ENCODE results near the gene ABCB8.

The ABCB8 gene

DNA sequence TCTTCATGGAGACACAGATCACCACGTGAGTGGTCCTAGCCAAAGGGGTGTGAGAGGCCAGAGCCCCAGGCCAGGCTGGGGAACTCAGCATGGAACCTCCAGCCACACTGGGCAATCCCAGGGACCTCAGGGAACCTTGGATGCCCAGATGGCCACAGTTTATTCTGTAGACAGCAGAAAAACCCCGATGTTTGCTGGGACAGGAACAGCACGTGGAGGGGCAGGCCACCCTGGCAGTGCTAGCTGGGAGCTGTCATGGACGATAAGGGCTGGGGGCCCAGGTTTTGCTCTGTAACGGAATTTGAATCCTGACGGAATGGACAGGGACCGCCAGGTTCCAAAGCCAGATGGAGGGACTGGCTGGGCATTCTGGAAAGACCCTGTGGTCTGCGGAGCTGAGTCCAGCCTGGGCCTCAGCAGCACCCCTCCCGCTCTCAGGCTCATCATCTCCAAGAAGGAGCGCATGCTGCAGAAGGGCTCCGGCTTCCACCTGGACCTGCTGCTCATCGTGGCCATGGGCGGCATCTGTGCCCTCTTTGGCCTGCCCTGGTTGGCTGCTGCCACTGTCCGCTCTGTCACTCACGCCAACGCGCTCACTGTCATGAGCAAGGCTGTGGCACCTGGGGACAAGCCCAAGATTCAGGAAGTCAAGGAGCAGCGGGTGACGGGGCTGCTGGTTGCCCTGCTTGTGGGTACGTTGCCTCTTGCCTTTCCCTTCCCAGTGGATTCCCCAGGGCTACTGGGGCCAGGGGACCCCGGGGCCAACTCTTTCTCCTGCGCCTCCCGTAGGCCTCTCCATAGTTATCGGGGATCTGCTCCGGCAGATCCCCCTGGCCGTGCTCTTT, 46.8 kb downstream of the ABCB8 start:
- DNase-seq (ENCODE audit: low spot score): no peak

DNA sequence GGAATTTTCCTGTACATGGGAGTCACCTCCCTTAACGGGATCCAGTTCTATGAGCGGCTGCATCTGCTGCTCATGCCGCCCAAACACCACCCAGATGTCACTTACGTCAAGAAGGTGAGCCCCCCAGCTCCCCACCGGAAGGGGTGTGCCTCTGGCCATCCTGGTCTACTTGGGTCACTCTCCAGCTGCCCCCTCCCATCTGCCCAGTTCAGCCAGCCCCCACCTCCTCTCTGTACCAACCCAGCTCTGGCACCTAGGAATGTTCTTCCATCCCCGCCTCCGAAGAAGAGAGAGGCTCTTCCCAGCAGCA, 47.4 kb downstream of the ABCB8 start:
- no peak for DNase-seq (ENCODE audit: low spot score)

DNA sequence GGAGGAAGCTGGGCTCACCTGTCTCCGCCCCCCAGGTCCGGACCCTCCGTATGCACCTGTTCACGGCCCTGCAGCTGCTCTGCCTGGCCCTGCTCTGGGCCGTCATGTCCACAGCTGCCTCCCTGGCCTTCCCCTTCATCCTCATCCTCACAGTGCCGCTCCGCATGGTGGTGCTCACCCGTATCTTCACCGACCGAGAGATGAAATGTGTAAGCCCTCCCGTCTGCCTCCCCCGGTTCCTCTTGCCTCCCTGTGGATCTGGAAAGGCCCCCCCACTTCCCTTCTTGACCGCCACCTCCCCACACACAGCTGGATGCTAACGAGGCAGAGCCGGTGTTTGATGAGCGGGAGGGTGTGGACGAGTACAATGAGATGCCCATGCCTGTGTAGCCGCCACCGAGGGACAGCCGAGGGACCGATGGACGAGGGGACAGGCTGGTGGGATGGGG, 47.8 kb downstream of the ABCB8 start:
- no peak for DNase-seq (ENCODE audit: low spot score)

DNA sequence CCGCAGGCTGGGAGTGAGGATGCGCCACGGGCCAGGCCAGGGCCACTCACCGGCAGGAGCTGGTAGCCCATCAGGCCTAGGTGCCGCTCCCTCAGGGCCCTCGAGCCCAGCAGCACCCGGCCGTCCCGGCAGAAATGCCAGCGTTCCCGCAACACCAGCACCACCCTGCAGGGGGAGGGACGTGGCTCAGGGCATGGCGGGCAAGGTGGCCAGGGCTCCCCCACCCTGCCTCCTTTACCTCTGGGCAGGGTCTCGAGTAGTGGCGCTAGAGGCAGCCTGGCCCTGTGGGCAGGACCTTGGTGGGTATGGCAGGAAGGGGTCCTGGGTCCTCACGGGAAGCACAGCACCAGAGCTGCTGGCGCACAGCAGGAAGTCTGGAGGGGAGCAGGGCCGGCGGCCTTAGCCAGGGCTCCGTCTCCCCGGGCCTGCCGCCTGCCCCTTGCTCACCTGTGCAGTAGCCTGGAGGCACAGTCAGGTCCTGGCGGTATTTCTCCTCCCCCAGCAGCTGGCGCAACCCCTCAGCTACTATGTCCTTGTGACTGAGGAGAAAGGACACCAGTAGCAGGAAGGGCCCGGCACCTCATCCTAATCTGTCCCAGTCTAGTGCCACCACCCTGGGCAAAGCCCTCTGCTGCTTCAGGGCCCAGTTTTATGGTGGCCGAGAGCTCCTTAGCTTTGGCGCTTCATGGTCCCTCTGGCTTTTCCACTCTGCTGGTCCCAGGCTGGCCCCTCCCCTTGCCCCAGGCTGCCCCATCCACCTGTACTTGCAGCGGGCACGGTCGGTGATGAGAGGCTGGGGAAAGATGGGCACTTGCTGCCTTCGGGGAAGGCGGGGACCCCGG, 48.8 kb downstream of the ABCB8 start:
- DNase-seq (ENCODE audit: low spot score): no peak

DNA sequence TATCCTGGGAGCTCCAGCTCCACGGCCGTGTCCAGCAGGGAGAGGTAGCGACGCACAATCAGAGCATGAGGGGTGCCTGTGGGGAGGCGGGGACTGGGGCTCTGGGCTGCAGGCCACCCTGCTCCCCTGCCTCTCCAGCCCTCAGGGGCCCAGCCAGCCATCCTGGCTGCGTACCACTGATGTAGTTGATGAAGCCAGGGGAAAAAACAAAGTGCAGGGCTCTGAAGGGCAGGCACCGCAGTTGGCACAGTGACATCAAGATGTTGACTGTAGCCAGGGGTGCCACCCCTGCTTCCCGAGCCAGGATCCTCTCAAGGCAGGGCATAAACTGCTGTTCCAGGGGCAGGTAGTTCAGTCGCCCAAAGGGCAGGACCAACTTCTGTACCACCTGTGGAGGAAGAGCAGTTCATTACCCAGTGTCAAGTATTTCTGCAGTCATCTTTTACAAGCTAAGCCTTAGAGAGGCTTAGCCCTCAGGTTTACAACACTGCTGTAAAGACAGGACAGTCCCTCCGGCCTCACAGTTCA, 49.5 kb downstream of the ABCB8 start:
- no peak for DNase-seq (ENCODE audit: low spot score)

DNA sequence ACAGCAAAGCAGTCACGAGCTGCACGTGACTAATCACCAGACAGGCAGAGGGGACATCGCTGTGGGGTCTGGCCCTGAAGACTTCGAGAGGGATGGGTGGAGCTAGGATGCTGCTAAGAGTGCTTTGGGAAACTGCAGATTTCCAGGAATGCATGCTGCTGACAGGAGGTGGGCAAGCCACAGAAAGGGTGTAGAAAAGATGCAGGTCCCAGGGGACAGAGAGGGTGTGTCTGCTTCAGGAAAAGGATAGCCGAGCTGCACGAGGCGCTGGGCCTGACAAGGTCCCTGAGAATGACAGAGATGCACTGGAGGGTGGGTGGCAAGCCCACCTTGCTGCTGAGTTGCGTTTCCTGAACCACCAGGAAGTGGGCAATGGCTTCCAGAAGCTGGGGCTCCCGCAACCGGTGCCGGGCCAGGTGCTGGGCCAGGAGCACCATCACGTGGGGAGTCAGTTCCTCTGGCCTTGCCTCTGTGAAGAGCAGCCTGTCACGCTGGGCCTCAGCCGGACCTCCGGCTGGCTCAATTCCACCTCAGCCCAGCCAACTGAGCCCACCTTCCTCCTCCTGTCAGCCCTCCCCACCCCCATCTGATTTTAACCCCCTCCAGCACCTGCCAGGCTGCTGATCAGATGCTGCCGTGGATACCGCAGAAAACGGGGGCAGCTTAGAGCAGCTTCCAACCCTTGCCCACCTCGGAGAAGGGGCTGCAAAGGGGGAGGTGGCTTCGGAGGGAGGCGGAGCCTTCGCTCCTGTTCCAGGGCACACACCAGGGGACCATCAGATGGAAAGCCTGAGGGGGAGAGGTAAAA, 50.2 kb downstream of the ABCB8 start:
- DNase-seq (ENCODE audit: low spot score): no peak

DNA sequence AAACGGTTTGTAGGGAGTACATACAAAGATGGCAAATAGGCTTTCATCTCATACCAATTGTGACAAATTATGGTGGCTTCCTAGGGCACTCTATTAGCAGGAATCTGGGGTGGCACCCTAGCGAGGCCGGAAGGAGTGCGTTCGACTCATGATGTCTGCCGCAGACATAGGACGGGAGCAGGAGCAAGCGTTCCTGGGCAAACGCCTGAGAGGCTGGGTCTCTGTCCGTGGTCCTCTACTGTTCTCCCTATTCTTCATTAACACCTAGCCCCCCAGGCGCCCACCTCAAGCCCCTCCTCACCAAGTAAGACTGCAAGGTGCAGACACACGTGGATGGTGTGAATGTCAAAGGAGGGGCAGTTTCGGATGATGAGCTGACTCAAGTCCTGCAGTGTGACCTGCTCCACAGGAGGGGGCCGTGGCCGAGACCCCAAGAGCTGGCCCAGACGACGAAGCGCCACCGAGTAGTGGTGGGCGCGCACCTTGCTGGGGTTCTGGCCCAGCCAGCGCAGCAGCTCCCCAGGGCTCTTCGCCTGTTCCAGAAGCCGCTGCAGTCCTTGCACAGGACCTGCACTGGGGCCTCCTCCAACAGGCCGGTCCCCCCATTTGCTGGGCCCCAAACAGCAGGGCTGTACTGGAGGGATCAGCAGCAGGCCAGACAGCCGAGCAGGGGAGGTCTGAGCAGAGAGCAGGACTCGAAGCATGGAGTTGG, 51.1 kb downstream of the ABCB8 start:
- no peak for DNase-seq (ENCODE audit: low spot score)

DNA sequence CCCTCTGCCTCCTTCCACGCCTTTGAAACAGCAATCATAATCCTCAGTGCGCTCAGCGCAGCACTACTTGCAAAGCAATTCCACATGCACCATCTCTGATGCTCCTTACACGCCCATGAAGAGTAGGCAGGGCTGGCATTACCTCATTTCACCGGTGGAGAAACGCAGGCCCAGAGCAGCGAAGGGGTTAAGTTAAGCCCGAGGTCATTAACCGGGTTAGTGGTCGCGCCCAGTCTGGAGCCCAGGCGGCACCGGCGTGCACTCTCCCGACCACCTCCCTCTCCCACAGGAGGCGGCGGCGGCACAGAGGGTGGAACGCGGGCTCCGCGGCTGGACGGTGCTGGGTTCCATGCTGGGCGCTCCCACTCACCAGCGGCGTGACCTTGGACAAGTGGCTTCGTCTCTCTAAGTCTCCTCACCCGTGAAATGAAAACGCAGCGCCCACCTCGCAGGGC, 51.8 kb downstream of the ABCB8 start:
- DNase-seq (ENCODE audit: low spot score): no peak

DNA sequence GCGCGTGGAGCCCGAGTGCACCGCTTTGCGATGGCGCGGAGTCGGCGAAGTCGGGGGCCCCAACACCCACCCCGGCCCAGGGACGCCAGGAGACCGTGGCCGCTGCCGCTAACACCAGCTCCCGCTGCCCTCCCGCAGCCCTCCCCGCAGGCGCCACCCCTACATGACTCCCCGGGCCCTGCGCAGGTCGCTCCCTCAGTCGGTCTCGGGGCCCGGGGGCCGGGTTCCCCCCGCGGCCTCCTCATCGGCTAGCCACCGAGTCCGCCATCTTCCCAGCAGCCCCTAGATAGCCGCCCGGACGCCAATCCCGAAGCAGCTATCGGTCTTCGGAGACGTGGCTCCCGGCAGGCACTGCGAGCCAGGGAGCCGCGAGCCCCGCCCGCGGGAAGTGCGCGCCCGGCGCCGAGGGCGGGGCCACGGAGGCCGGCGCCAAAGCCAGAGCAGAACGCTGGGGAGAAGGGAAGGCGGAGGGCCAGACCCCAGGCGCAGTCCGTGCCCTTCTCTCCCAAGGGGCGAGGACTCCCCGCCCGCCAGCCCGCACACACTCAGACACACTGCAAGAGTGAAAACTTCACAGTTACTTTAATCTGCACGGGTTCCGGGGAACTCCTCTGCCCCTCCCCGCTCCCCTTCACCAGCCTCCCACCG, 52.4 kb downstream of the ABCB8 start, which contains the start of gene FASTK:
Gene FASTK (minus strand): TSS at position 288 of the 648 bp plus-strand sequence. CDS start 43 bp downstream, at position 245.
- DNase-seq (ENCODE audit: low spot score): peak; percentile 87

DNA sequence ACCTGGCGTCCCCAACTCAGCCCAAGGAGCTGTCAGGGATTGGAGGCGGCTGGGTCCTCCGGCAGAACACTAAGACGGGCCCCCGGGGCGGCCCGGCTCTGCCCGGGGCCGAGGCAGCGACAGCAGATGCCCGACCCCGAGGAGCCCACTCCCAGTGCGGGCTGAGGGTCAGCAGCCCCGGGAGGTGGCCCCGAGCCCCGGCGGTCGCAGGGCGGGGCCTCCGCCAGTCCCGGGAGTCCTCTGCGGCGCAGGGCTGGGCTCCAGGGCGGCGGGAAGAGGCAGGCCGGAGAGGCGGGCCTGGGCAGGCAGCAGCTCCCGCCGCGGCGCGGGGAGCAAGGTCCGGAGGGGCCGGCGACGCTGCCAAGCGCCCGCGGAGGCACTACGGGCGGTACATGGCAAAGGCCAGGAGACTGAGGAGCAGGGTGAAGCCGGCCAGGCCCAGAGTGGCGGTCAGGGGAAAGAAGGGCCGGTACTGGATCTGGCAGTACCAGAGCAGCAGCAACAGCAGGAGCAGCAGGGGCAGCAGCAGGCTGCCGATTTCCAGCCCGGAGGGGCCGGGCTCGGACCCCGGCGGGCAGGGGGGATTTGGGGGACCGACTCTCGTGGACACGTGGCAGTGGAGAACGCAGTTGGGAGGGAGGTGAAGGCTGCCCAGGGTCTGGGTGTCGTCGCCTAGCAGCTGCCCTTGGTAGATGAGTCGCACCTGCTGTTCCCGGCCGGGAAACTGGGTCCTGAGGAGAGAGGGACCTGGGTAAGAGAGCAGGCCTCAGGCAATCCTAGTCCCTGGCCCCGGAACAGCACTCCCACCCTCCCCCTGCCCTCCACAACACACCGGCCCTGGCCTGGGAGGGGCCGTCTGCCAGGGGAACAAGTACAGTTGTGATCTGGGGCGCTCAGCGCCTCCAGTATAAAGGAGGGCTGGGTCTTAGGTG, 53.2 kb downstream of the ABCB8 start:
- DNase-seq (ENCODE audit: low spot score): no peak

DNA sequence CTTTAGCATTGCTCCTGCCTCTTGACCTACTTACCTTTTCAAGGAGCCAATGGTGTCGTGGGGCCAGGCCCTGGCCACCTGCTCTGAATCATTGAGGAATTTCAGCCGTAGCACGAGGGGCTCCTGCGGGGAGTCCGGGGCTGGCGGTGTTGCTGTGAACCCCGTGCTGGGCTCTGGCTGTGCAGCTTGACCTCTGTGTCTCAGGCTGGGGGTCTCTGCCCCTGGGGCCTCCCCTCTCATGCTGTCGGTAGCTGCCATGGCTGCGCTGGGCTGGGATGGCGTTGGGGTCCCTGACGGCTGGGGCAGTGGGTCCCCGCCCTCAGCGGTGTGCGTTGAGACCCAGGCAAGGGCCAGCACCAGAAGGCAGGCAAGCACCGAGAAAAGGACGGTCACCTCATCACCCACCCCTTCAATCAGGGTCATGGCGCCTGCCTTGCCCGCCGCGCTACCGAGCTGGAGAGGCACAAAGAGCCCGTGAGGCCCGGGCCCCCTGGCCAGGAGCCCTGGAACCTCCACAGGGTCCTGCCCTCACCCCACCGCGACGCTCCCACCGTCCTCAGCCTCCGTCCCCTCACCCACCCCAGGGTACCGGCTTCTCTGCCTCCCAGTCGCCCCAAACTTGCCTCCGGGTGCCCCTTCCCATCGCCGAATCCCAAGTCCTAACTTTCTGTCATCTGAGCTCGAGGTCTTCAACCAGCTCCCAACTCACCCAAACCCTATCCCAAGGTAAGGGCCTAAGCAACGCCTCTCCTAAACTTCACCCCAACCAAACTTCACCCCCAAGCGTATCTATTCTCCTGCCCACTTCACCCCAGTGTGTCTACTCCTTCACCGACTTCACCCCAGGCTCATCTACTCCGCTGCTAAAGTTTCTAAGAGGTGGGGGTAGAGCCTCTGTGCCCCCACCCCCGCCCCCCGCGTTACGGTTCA, 54.2 kb downstream of the ABCB8 start:
- DNase-seq (ENCODE audit: low spot score): no peak

DNA sequence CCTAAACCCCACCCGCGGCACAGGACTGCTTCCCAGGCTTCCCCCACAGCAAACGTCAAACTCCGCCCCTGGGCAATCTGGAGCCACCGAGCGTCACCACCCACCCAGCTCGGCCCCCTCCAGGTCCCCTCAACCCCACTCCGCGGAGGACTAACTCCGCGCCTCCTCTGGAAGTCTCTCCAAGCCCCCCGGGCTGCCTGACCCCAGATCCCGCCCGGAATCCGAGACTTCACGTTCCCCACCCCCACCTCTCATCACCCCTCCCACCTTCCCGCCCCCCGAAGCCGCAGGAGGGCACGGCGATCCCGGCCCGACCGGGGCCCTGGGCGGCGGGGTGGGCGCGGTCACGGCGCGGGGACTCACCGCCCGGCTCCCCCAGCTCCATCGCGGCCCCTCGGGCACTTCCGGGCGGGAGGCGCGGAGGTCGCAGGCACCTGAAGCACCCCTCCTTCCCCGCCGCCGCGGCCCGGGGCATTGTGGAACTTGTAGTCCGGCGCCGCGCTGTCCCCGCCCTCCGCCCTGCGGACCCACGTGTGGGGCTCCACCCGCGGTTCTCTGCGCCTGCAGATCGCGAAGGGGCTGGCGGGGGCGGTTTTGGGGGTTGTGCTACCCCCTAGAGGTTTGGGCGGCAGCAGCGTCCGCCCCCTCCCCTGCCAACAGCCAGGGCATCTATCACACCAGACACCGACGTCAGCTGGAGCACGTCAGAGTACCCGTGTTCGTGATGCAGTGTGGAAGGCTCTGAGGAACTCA, 55.0 kb downstream of the ABCB8 start, which contains the start of gene TMUB1:
Gene TMUB1 (minus strand): TSS at position 423 of the 753 bp plus-strand sequence. CDS start 930 bp downstream, outside the sequence.
- DNase-seq (ENCODE audit: low spot score): peak; percentile 79

DNA sequence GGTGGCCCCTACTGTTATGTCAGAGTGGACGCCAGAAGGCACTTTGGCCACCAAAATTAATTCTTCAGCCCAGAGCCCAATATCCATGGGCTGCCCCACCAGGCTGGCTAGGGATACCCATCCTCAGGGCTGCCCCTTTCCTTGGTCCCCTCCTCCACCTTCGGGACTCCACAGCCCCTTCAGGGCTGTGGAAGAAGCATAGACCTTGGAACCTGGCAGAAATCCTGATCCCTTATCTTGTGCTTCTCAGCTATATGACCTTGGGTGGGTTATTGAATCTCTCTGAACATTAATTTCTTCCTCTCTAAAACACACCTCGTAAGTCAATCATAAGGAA, 55.5 kb downstream of the ABCB8 start:
- DNase-seq (ENCODE audit: low spot score): no peak

DNA sequence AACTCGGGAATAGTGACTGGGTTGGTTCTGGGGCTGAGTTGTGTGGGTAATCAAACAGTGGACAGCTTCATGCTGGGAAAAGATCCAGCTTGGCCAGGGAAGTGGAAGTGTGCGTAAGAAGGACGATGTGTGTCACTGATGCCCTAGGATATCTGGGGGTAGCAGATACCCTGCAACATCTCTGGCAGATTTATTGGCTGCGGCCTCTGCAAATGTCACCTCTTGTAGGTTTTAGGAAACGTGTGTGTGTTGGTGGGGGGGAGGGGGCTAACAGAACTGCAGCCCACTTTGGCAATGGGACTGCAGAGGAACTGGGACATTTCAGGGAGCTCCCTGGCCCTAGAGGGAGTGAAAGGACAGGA, 57.1 kb downstream of the ABCB8 start:
- DNase-seq (ENCODE audit: low spot score): no peak

DNA sequence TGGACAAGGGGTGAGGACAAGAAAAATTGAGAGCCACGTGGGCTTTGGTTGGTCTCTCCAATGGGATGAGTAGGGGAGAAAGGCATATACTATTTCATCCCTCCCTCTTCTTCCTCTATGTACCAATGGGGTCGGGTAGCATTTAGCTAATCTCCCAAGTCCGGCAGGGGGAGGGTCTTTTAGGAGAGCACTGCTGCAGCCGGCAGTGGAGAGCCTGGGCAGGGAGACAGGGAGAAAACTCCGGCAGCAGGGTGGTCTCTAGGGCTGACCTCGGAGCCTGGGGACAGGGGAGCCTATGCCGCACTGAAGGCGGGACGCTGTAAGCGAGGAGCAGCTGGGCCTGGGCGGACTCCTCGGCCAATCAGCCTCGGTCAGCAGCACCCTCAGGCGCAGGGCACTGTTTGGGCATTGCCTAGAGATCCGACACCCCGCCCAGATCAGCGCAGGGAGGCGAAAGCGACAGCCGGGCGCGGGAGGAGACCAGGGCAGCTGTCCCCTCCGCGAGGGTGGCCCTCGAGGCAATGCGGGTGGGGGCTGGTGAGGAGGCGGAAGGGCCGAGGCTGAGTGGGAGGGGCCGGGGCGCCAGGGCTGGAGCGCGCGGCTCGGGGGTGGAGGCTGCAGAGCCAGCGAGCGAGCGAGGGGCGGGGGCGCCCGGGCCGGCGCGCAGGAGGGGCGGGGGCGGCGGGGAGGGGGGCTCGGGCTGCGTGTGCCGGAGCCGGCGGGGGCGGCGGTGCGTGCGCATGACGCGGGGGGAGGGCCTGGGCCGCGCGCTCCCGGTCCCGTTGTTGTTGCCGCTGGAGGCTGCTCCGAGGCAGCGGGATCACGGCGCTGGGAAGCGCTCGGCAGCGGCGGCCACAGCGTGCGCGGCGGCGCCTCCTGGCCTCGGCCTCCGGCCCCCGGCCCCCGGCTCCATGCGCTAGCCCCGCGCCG, 57.7 kb downstream of the ABCB8 start, which contains the start of gene AGAP3:
Gene AGAP3 (plus strand): TSS at position 785 of the 930 bp plus-strand sequence. CDS start 267 bp downstream, outside the sequence.
- peak; percentile 42 for DNase-seq (ENCODE audit: low spot score)

DNA sequence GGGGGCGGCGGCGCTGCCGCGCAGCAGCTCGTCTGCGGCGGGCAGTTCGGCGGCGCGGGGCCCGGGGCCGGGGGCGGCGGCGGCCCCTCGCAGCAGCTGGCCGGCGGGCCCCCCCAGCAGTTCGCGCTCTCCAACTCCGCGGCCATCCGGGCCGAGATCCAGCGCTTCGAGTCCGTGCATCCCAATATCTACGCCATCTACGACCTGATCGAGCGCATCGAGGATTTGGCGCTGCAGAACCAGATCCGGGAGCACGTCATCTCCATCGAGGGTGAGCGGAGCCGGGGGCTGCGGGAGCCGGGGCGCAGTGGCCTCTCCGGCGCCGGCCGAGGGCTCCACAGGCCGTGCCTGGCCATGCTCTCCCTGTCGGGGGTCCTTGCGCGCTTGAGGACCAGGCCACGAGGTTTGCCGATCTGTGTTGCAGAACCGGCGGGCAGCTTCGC, 58.6 kb downstream of the ABCB8 start:
- no peak for DNase-seq (ENCODE audit: low spot score)
